CD4-positive, alpha-beta T cell treated with Interferon alpha-2 for 1 hour (primary cell): ENCODE data around the gene TEC.
A peak's percentile ranks its signal among the peaks of the same experiment; 100 is the strongest.
"Not testable (repeated sequence)": the region's sequence is repeated elsewhere in the genome, so short reads cannot be mapped to it uniquely, and the experiment has no call there.

Source experiments
- DNase-seq, 2 donors: peaks; one replicate each; pipeline ENCODE4 v3.0.0-alpha.2; 2020 to 2022

The TEC gene

DNA sequence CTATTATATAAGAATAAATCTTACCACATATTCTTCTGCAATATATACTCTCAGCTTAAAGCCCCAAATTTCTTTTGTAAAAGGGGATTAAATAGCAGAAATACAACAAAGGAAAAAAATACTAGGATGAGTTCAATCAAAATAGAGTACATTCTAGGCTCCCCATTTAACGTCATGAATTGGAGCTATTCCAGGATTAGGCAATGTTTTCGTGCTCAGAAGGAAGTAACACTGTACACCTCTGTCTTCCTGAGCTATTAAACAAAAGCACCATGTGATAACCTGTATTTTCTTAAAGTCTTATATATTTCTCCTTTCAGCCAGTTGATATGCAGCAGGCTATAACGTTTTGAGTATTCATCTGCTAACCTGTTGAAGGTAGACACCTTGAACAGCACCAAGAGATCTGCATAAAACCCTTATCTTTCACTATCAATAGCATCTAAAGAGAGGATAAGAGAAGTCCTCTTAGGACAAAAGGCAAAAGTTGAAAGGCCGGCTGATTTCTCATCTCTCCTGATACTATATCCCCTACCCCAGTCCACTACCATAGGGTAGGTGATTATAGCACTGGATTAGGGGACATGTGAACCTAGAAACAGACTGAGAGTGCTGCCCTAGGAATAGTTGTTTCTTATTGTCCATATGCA, 31.5 kb downstream of the TEC start:
- DNase-seq, result no peak

DNA sequence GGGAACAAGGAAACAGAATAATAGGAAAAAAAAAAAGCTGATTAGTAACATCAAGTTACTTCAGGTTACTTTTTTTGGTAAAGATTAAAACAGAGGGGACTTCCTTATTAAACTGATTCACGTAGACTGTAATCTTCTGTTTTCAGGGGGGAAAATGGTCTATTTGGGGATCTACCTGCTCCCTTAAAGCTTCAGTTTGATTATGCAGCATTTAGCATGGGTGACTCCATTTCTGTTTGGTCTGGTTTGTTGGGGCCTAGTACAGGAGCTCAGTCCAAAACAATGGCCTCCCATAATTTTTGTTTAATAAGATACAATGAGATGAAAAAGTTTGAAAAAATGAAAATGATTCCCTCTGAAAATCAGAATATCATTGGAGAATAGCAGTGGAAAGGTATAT, 34.6 kb downstream of the TEC start:
- DNase-seq, result no peak

DNA sequence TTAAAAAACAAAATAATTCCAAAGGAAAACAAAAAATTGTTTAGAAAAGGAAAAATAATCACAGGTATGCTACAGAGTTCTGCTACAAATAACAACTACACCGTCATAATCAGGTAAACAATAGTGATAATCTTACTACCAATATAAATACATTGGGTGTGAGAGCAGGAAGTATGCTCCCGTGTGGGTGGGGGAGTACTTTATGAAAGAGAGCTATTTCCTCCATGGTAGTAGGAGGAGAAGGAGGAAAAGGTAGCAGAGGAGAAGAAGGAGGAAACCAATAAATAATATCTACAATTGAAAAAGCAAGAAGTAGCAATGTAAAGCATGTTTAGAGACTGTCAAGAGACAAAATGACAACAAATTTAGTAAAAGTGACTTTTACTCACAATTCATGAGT, 35.1 kb downstream of the TEC start:
- DNase-seq, result no peak

DNA sequence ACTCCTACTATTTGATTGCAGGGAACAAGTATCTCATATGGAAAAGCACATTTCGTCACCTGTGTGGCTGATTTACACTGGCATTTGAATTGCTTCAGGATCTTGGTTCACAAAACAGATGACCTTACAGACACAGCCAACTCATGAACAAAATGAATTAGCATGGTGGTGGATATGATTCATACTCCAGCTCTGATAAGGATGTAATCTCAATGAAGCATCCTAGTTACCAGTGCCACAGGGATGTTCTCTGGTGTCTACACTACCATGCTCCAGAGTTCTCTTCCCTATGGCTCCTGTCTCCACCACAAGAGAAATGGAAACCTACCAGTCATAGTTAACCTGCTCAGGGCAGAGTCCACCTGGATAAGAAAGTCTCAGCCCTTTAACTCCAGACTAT, 40.7 kb downstream of the TEC start:
- no peak for DNase-seq

DNA sequence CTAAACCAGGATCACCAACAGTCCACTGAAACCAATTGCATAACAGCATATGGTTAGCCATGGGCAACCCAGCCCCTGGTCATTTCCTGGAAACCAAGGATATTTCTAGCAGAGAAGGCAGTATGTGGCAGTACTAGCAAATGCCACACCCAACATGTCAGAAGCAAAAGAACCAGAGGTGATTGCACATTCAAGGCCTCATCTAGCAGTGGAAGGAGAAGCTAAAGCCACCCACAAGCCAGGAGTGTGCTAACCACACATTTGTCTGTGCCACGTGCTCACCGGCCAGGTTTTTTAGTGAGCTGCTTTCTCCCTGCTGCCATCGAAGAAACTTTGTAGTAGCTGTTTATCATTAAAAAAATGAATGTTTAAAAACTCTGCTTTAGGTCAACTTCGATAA, 42.0 kb downstream of the TEC start:
- DNase-seq, result peak; percentile 21 to 48

DNA sequence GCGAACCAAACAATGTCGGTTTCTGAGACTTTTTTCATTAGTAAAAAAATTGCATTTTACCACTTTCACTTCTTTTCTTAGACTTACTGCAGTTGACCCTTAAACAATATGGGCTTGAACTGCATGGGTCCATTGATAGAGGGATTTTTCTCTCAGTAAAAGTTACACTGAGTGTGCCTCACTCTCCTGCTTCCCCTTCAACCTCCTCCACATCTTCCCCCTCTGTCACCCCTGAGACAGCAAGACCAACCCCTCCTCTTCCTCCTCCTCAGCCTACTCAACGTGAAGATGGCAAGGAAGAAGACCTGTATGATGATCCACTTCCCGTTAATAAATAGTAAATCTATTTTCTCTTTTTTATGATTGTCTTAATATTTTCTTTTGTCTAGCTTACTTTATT, 43.4 kb downstream of the TEC start:
- no peak for DNase-seq

DNA sequence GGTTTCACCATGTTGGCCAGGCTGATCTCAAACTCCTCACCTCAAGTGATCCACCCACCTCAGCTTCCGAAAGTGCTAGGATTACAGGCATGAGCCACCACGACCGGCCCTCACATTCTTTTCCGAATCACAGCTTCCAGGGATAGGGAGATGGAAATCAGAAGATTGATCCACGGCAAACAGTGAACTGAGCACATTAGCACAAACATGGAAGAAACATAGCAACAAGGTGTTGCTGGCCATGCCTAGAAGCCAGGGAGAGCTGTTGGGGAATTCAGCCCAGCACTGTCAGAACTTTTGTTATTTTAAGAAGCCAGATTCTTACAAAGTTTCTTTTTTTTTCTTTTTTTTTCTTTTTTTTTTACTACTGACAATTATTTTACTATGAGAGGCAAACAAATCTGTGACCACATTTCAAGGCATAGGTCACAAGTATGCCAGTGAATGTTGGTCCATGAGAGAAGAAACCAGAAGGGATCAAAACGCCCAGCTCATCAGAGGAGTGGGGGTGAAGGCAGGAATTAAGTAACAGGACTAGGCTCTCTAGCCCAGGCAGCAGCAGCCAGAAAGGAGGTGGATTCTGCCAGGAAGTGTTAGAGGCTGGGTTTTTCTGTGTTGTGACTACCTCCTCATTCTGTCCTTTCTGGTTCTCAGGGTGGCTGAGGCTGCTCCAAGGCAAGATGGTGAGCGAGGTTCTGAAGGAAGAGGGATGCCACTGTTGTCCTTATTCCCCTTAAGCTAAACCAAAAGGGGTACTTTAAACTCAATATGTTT, 44.1 kb downstream of the TEC start:
- no peak for DNase-seq

DNA sequence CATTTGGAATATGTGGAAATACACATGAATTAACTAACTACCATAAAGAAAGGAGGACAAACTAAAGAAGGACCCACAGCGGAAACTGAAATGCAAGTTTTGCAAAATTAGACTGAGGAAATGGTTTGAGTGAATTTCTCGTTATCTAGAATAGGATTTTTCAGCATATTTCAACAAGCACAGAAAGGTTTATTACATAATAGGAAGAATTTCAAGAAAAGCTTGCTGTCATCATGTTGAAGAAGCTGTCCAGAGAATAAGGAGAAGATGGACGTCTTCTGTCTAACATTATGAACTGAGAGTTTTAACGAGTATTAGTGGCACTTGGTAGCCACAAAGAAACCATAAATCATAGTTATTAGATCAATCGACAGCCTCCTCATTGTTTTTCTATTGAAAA, 45.0 kb downstream of the TEC start:
- DNase-seq, result no peak

DNA sequence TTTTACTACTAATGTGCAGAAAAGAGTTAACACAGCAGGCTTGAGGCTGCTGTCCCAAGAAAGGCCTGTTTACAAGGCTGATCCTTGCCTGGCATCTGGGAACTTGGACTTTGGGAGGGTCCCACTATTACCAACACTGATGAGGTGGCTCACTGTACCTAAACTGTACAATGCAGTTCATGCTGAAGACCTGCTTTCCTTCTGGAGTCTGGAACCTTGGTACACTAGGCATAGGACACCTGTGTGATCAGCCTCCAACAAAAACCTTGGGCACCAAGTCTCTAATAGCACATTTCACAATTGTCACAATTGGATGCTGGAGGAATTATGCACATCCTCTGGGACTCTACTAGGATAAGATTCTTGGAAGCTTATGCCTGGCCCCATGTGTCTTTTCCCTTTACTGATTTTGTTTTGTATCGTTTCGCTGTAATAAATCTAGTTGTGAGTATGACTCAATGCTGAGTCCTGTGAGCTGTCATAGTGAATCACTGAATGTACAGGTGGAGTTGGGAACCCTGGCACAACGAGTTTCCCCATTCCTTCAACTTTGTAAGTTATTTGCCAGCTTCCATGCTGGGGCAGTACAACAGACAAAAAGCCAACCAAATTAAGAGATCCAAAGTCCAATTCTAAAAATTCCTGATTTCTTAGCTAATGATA, 45.9 kb downstream of the TEC start:
- no peak for DNase-seq

DNA sequence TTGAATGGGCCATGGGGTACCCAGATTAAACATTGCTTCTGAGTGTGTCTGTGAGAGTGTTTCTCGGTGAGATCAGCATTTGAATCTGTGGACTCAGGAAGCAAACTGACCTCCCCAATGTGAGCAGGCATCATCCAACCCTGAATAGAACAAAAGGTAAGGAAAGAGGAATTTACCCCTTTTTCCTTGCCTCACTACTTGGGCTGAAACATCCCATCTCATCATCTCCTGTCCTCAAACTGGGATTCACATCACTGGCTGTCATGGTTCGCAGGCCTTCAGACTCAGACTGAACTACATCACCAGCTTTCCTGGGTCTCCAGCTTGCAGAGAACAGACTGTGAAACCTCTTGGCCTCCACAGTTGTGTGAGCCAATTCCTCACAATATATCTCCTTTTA, 47.1 kb downstream of the TEC start:
- no peak for DNase-seq

DNA sequence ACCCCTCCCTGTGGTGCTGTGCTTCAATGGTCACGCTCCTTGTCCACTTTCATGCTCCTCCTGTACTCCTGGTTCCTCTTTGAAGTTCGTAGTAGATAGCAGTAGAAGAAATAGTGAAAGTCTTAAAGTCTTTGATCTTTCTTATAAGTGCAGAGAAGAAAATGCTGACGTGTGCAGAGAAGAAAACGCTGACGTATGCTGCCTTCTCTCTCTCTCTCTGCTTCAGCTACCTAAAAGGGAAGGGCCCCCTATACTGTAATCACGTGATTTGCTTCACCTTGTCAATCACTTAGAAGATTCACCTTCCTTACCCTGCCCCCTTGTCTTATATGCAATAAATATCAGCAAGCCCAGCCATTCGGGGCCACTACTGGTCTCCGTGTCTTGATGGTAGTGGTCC, 50.2 kb downstream of the TEC start:
- not testable (repeated sequence) for DNase-seq

DNA sequence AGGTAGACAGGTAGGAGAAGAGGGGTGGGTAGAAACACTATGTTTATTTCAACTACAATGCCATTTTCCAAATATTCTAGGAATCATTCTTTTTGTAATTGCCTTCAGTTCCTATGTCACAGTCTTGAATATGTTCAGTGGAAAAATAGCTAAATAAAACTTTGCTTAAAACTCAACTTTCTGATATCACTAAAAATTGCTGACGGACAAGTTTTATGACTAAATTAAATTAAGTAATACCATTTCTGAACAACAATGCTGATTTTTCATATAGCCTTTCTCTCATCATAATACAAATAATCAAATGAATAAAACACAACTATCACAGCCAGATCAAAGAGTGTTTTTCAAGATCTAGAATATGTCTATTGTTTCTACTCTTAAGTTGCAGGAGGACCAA, 53.1 kb downstream of the TEC start:
- no peak for DNase-seq

DNA sequence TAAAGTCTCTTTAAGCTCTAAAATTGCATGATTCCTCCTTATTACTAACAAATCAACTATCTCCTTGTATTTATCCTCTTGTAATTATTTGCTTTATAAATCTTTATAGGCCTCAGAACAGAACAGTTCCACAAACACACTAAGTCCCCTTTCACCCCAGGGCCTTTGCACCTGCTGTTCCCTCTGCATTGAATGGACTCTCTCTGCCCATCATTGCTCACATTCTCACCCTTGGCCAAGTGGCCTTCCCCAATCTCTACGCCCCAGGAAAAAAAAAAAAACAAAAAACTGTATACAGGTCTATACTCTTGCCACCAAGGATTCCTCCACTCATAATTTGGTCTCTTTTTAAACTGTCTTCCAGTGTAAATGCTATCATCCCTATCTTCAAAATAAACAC, 53.7 kb downstream of the TEC start:
- no peak for DNase-seq

DNA sequence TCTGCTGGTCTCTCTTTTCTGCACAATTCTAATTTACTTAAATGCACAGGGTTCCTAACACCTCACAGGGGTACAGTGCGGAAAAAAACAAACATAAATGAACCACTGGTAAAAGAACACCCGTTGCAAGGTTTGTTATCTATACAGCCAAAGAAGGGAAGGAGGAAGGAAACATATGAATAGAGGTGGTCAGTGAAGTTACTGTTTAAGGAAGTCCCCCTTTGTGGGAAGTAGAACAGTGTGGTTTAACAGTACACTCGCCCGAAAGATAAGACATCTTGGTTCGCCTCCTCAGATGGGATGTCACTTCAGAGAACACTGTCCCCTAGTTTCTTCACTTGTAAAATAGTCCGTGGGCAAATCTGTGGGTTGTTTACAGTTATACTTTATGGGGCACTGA, 57.5 kb downstream of the TEC start:
- no peak for DNase-seq

DNA sequence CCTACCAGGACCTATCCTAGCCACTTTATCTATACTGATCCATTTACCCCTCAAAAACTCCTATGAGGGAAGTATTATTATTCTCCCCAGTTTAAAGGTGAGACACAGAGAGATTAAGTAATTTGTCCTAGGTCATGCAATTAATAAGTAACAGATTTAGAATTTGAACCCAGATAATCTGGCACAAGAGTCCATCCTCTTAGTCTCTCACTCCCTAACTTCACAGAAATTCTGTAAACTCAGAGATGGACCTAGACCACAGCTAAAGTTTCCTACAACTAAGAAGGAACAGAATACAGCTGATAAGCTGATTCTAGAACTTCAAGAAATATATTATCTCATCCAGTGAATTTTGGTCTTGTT, 58.7 kb downstream of the TEC start:
- no peak for DNase-seq

DNA sequence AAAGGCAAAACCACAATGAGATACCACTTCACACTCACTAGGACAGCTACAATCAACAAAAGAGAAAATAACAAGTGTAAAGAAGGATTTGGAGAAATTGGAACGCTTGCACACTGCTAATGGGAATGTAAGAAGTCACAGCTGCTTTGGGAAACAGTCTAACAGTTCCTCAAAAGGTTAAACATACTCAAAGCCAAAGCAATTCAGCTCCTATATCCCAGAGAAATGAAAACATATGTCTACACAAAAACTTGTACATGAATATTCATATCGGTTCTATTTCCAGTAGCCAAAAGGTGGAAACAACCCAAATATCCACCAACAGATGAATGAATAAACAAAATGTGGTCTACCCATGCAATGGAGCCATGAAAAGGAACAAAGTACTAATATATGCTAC, 64.0 kb downstream of the TEC start:
- no peak for DNase-seq

DNA sequence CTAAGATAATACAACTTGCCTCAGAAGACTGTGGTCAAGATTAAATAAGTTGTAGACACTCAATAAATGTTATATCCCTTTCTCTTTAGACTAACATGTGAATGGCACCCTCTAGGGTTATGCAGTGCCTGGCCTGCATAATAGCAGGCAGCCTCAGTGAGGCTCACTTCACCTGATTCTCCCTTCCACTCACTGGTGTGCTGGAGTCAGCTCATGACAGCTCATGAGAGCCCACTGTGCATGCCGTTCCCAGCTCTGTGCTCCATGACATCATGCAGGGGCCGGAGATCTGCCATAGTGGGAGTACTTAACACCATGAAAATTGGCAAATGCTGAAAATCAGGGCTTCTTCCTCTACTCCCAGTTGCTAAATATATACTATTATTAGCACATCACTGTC, 64.5 kb downstream of the TEC start:
- no peak for DNase-seq

DNA sequence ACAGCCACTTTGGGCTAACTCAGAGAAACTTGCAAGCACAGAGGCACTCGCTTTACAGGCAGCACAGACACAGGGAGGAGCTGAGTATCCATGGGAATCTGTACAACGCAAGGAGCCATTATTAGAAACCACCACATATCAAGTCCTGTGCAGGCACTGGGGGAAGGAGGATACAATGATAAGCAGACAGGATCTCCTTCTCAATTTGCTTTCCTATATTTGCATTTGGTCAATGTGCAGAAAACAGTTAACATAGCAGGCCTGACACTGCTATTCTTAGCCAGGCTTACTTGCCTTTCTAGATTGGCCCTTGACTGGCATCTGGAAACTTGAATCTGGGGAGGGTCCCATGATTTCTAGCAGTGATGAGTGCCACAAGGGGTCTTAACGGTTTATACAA, 65.8 kb downstream of the TEC start:
- no peak for DNase-seq

DNA sequence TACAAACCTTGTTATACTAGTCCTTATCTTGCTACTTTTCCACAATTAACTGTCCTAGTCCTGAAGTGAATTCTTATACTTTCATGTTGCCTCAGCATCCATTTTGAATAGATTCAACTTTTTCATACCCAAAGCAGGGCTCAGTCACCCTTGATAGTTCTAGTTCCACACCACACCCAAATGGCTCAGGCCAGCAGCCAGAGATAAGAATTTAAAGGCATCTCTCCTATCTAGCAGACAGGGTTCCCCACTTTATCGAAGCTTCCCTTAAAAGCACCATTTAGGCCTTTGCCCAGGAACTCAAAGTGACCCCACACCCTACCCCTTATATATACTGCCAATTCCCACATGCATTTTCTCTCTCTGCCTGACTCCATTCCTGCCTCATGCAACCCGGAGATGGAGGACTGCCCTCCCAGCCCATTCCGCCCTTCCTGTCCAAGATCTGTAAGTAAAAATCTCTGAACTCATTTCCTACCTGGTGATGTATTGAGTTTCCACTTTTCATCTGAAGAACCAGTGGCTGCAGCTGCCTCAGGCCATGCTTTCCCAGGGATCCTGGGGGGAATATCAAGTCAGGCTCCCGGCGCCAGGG, 71.9 kb downstream of the TEC start:
- no peak for DNase-seq

DNA sequence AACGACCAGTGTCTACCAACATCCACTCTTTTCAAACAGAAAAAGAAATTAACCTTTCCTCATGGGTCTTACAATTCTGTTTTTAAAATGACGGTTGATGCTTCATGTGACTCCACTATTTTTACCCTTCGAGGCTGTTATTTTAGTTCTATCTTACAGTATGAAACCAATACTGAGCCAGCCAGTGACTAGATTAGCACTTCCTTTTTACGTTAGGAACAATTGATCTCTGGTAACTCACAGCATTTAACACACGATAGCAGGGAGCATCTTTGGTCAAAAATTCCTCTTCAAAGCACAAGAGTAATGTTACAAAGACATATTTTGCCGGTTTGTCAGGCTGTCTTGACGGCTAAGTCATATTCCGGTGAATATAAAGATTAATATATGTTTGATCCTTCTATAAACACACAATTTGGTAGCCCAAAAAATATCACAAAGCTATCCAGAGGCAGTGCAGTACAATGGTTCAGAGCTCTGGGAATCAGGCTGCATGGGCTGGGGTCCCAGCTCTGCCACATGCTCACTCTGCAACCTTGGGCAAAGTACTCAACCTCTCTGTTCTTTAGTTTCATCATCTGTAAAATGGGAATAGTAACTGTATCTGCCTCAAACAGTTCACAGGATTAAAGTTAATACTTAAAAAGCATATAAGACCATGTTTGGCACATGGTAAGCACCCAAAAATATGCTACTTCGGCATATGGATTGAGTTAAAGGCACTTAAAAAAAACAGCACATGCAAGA, 72.7 kb downstream of the TEC start:
- DNase-seq, result no peak

DNA sequence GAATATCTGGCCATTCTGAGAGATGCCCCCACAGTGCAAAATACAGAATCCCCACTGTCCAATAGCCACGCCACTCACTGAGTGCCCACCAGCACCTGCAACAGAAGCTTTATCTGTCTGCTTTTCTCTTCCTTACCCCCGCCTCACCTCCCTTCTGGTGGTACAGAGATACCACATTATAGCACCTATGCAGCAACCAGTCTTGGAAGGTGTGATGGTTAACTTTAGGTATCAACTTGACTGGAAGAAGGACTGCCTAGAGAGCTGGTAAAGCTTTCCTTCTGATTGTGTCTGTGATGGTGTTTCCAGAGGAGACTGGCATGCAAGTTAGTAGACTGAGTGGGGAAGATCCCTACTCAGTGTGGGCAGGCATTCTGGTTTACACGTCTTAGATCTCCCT, 73.8 kb downstream of the TEC start:
- DNase-seq, result no peak

DNA sequence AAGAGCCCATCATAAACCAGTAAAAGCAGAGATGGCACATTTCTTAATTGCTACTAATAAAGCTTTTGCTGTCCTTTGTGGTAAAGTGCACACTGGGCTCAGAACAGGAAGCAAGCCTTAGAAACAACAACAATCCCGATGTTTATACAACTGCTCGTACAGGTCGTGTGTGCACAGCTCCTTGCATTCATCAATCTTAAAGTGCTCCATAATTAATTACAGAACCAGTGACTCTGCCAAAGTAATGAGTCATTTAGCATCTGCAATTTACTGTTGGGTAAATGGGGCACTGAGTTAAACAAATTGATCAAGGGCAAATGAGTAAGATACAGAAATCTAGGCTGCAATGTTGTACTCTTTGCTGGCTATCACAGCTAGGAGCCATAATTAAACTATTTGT, 74.3 kb downstream of the TEC start:
- DNase-seq, result no peak

DNA sequence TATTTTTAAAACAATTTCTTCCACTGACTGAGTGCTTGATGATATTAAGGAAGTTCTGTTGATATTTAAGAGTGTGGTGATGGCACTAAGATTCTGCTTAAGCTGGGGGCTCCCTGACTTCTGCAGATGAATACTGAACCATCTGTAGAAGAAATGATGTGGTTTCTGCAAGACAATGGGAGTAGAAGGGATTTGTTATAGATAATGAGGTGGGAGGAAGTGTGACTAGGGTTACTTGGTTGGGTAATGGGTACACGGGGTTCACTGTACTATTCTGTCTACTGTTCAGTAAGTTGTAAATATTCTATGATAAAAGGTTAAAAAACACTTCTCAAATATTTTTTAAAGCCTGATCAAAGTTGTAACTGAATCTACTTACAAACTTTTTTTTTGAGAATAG, 74.7 kb downstream of the TEC start:
- DNase-seq, result no peak
